Bronchial epithelial cell (primary cell): ENCODE measurements around the gene TRAF3IP3. TPM values are rescaled to one million over a fixed set of nuclear protein-coding genes. Genes with fewer than 3 reads are reported as not detected.

Source experiments
- DNase-seq: peaks from one replicate; pipeline ENCODE4 v3.0.0-alpha.2; 2010; ENCODE audit warnings: low read depth
- FAIRE-seq: peaks from 2 replicates; lab custom pipeline; 2011; peaks lifted over from hg19 to GRCh38; lab: Jason Lieb, UNC
- H3K27me3 ChIP-seq: 2 replicates; pipeline ENCODE4 v1.5.1; 2011; ENCODE audit warnings: low read length; ENCODE audit not compliant: control insufficient read depth, insufficient read depth
- H3K36me3 ChIP-seq: 2 replicates; pipeline ENCODE4 v1.5.1; 2011; ENCODE audit warnings: low read length; ENCODE audit not compliant: control insufficient read depth, insufficient read depth
- H3K4me3 ChIP-seq: 2 replicates; pipeline ENCODE4 v1.5.1; 2011; ENCODE audit warnings: mild to moderate bottlenecking, low read depth, low read length, control low read depth
- total RNA-seq: library from RNA; depleted of rRNA; stranded (reverse); fragments of >200 nt; gene quantifications from 2 replicates; pipeline ENCODE4 v1.2.1, GENCODE V29; 2014
- TF ChIP-seq, protein P1 (sequence below): IDR thresholded peaks from 2 replicates; pipeline ENCODE4 v1.5.1; 2011; ENCODE audit warnings: mild to moderate bottlenecking, moderate library complexity, low read length, control low read depth, inconsistent platforms; ENCODE audit not compliant: insufficient read depth, severe bottlenecking

The TRAF3IP3 gene
- total RNA-seq, 1 donor from 2014 or later = not detected

DNA sequence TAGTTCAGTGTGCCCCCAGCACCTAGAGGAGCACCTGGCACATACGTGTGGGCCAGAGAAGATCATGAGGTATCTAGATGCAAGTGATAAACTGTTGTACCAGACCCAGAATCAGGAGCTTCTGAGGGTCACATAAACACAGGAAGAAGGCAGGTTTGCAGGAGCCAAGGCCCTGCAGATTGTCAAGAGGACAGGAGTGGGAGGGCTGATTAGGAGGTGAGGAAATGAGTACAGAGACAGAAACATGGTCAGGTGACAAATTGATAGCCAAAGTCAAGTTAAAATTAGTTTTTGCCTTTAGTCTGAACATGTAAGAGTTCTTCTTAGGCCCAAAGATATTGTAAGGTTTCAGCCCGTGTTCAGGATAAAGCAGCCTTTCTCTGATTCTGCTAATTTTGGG is 14.0 kb upstream of the TRAF3IP3 start:
- Histone ChIP-seq H3K27me3 (no peaks in the 10 kb centered on the region), H3K4me3 (no peak overlapping the region), H3K36me3 (no peaks in the 10 kb centered on the region)
- peak; percentile 62 for FAIRE-seq
- DNase-seq = no peak
- TF ChIP-seq, protein P1, sequence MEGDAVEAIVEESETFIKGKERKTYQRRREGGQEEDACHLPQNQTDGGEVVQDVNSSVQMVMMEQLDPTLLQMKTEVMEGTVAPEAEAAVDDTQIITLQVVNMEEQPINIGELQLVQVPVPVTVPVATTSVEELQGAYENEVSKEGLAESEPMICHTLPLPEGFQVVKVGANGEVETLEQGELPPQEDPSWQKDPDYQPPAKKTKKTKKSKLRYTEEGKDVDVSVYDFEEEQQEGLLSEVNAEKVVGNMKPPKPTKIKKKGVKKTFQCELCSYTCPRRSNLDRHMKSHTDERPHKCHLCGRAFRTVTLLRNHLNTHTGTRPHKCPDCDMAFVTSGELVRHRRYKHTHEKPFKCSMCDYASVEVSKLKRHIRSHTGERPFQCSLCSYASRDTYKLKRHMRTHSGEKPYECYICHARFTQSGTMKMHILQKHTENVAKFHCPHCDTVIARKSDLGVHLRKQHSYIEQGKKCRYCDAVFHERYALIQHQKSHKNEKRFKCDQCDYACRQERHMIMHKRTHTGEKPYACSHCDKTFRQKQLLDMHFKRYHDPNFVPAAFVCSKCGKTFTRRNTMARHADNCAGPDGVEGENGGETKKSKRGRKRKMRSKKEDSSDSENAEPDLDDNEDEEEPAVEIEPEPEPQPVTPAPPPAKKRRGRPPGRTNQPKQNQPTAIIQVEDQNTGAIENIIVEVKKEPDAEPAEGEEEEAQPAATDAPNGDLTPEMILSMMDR = no peak

DNA sequence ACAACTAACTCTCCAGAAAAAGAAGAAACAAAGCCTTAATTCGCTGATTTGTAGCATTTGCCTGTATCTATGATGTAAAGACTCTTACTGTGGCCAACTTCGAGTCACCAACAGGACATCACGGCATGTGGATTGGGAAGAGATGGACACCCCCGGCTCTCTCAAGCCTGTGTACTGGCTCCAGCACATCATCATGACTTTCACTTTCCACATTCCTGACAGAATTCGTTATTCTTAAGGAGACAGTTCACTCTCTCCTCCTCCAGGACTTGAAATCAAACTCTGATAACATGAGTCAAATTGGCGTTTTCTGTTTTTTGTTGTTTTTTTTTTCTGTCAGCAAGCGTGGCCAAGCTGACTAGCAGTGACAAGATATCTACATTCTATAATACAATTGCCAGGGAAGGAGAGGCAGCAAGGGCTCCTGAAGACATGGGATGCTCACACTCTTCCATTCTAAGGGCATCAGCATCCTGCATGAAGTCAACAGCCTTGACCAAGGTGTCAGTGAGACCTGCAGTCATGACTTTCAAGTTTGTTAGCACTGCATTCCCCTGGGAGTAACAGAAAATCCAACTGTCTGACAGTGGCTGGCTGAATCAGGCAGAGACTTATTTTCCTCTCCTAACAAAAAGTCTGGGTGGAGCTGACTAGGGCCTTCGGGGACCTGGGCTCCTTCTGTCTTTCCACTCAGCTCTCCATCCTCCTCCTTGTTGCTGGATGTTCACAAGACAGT is 13.3 kb upstream of the TRAF3IP3 start:
- no peak for DNase-seq
- no peak for FAIRE-seq
- TF ChIP-seq, protein P1 = no peak
- Histone ChIP-seq H3K27me3 (no peaks in the 10 kb centered on the region), H3K4me3 (no peak overlapping the region), H3K36me3 (no peaks in the 10 kb centered on the region)

DNA sequence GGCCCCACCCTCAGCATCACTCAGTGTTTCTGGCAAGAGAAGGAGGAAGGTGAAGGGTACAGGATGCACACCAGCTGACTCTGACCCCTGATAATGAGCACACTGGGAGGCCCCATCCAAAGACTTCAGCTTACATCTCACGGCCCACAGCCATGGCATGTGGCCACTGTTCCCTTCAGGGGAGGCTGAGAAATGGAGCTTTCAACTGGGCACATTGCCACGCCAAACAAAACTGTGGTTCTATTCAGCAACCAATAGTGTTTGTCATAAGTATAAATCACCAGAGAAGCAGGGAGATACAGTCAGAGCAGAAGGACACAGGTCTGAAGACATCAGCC is 12.7 kb upstream of the TRAF3IP3 start:
- no peak for FAIRE-seq
- peak; percentile 35 for DNase-seq
- H3K36me3 ChIP-seq = no peaks in the 10 kb centered on the region
- H3K4me3 ChIP-seq = no peak overlapping the region
- TF ChIP-seq, protein P1 = no peak
- no peaks in the 10 kb centered on the region for H3K27me3 ChIP-seq

DNA sequence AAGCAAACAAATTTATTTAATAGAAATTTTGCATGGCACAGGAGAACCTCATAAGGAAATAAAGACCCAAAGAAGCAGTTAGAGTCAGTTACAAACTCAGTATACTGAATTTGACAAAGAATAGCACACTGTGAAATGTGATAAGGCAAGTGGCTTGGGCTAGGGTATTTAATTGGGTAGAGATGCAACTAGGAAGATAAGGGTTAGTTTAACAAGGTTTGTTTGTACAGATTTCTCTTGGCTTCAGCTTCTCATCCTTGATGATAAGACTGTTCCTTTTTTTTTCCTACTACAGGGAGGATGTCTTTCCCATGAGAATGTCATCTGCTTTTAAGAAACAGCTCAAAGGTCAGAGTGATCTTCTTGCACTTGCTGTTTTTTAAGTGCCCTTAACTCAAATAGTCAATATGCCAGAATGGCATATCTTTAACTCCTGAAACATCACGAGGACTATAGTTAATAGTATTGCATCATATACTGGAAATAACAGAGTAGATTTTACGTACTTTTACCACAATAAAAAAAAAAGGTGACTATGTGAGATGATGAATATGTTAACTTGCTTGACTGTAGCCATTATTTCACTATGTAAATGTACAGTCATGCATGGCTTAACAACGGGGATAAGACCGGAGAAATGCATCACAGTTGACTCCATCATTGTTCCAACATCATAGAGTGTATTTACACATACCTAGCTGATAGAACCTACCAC is 9.2 kb upstream of the TRAF3IP3 start:
- FAIRE-seq = no peak
- H3K4me3 ChIP-seq = no peak overlapping the region
- no peaks in the 10 kb centered on the region for H3K36me3 ChIP-seq
- H3K27me3 ChIP-seq = no peaks in the 10 kb centered on the region
- TF ChIP-seq, protein P1 = no peak
- DNase-seq = peak; percentile 81

- Histone ChIP-seq H3K27me3 (no peaks in the 10 kb centered on the region), H3K4me3 (no peak overlapping the region), H3K36me3 (no peaks in the 10 kb centered on the region)
- TF ChIP-seq, protein P1 = peak; percentile 89
- peak; percentile 97 for DNase-seq
- peak; percentile 94 for FAIRE-seq
Measured at GRCh38 chr1:209747580-209748262, 8.1 kb upstream of the TRAF3IP3 start.
